Measurements from ENCODE around the gene ACKR3.

DNA sequence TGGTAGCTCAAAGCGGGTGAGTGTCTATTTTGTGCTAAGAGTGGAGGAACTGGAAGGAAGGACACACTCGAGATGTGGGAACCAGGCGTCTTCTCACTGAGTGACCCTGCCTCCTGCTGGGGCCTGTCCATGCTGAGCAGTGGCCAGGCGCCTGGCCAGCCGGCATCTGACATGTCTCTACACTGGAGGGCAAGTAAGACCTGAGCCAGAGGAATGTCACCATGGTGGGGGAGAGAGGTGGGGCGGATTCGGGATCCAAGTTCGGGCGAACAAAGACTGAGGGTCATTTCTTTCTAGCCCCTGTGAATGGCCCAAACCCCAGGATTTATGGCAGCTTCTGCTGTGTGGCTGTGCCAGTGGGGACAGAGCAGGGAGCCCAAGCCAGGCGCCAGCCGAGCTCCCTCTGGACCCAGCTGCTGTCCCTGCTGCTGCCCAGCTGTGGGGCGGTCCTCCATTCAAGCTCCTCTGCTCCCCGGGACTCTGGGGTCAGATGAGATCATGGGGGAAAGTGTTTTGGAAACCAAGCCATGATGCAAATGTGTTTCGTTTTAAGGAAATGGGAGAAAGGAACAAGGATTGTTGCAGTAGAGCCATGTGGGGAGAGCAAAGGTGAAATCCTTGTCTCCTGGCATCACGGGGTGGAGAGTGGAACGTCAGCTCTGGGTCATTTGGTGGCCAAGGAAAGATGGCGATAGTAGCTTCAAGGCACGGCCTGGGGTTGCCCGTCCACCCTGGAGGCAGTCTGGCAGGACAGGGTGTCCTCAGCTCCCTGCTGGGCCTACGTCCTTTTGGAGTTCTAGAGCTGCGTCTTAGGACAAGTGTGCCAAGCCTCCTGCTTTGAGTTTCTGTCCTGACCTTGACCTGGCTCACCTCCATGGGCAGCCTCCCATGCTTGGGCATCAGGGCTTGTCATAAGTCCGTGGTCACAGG is 8.1 kb downstream of the ACKR3 start:
- TF ChIP-seq, protein P1, sequence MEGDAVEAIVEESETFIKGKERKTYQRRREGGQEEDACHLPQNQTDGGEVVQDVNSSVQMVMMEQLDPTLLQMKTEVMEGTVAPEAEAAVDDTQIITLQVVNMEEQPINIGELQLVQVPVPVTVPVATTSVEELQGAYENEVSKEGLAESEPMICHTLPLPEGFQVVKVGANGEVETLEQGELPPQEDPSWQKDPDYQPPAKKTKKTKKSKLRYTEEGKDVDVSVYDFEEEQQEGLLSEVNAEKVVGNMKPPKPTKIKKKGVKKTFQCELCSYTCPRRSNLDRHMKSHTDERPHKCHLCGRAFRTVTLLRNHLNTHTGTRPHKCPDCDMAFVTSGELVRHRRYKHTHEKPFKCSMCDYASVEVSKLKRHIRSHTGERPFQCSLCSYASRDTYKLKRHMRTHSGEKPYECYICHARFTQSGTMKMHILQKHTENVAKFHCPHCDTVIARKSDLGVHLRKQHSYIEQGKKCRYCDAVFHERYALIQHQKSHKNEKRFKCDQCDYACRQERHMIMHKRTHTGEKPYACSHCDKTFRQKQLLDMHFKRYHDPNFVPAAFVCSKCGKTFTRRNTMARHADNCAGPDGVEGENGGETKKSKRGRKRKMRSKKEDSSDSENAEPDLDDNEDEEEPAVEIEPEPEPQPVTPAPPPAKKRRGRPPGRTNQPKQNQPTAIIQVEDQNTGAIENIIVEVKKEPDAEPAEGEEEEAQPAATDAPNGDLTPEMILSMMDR (IDR thresholded peaks at IDR 0.05; ENCODE audit: poor library complexity, severe bottlenecking): no peak
- TF ChIP-seq EZH2 (IDR thresholded peaks at IDR 0.05; ENCODE audit: borderline replicate concordance, insufficient read depth, low read length, poor library complexity, severe bottlenecking): no peak
- no peak for TF ChIP-seq POLR2AphosphoS5 (IDR thresholded peaks at IDR 0.05)
- TF ChIP-seq, protein P2, sequence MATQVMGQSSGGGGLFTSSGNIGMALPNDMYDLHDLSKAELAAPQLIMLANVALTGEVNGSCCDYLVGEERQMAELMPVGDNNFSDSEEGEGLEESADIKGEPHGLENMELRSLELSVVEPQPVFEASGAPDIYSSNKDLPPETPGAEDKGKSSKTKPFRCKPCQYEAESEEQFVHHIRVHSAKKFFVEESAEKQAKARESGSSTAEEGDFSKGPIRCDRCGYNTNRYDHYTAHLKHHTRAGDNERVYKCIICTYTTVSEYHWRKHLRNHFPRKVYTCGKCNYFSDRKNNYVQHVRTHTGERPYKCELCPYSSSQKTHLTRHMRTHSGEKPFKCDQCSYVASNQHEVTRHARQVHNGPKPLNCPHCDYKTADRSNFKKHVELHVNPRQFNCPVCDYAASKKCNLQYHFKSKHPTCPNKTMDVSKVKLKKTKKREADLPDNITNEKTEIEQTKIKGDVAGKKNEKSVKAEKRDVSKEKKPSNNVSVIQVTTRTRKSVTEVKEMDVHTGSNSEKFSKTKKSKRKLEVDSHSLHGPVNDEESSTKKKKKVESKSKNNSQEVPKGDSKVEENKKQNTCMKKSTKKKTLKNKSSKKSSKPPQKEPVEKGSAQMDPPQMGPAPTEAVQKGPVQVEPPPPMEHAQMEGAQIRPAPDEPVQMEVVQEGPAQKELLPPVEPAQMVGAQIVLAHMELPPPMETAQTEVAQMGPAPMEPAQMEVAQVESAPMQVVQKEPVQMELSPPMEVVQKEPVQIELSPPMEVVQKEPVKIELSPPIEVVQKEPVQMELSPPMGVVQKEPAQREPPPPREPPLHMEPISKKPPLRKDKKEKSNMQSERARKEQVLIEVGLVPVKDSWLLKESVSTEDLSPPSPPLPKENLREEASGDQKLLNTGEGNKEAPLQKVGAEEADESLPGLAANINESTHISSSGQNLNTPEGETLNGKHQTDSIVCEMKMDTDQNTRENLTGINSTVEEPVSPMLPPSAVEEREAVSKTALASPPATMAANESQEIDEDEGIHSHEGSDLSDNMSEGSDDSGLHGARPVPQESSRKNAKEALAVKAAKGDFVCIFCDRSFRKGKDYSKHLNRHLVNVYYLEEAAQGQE (IDR thresholded peaks at IDR 0.05; ENCODE audit: borderline replicate concordance): no peak
- TF ChIP-seq TAF1 (IDR thresholded peaks at IDR 0.05; ENCODE audit: low read depth): no peak
- TF ChIP-seq EP300 (conservative IDR thresholded peaks at IDR 0.05; ENCODE audit: poor library complexity, severe bottlenecking): no peak
- TF ChIP-seq RAD21 (conservative IDR thresholded peaks at IDR 0.05): no peak
- no peak for TF ChIP-seq SMC3 (conservative IDR thresholded peaks at IDR 0.05; ENCODE audit: poor library complexity)
